IMR-90 (cell line): ENCODE results near the gene HYAL3. TPM values are rescaled to one million over a fixed set of nuclear protein-coding genes. Genes with fewer than 3 reads are reported as not detected.

Experiments used
- ATAC-seq: fragments of 200-7000 bp; cut with Tn5 transposase; 2 replicates; pipeline ENCODE4 v1.9.1; 2020; ENCODE audit warnings: low read depth, mild to moderate bottlenecking, moderate library complexity
- BruUV-seq: library from RNA; stranded (reverse); fragments of 400-500 nt; replicated peaks from 2 replicates; lab custom pipeline; 2021; lab: Mats Ljungman, UMichigan
- CTCF ChIA-PET: fragments of 300-600 bp; formaldehyde crosslinking; extraction: SDS; loops from one replicate; lab custom pipeline; 2021; ENCODE audit warnings: antibody characterized with exemption; lab: Yijun Ruan, JAX
- POLR2A ChIA-PET: fragments of 300-600 bp; sonication (Branson Sonifier 250); formaldehyde crosslinking; loops from one replicate; lab custom pipeline; 2022; ENCODE audit warnings: antibody characterized with exemption; ENCODE audit not compliant: unreplicated experiment; lab: Charles Lee
- DNase-seq: peaks from one replicate; pipeline ENCODE4 v3.0.0; 2013
- H2AFZ ChIP-seq: replicated peaks from 2 replicates; pipeline ENCODE3; 2013; ENCODE audit warnings: low read length, mild to moderate bottlenecking; ENCODE audit not compliant: poor library complexity
- H2AK5ac ChIP-seq: 2 replicates; pipeline ENCODE4 v1.6.1; 2013; ENCODE audit warnings: low read depth, low read length, inconsistent platforms
- H2AK9ac ChIP-seq: replicated peaks from 2 replicates; pipeline ENCODE3; 2013; ENCODE audit warnings: mild to moderate bottlenecking, low read depth, low read length, moderate library complexity; ENCODE audit not compliant: poor library complexity
- H2BK120ac ChIP-seq: 2 replicates; pipeline ENCODE4 v1.6.1; 2013; ENCODE audit warnings: low read depth, low read length, inconsistent platforms
- H2BK15ac ChIP-seq: 3 replicates; pipeline ENCODE4 v1.6.1; 2013; ENCODE audit warnings: low read depth, low read length, inconsistent platforms
- H2BK20ac ChIP-seq: 2 replicates; pipeline ENCODE4 v1.6.1; 2013; ENCODE audit warnings: low read depth, mild to moderate bottlenecking, inconsistent platforms, low read length, moderate library complexity
- H2BK5ac ChIP-seq: 2 replicates; pipeline ENCODE4 v1.6.1; 2013; ENCODE audit warnings: mild to moderate bottlenecking, low read depth, low read length, inconsistent platforms; ENCODE audit not compliant: poor library complexity, severe bottlenecking
- H3K14ac ChIP-seq: replicated peaks from 2 replicates; pipeline ENCODE4 v1.6.1; 2013; ENCODE audit warnings: low read depth, low read length, inconsistent platforms
- H3K18ac ChIP-seq: 2 replicates; pipeline ENCODE4 v1.6.1; 2013; ENCODE audit warnings: low read depth, low read length, control low read depth
- H3K23ac ChIP-seq: 2 replicates; pipeline ENCODE4 v1.6.1; 2013; ENCODE audit warnings: low read depth, low read length, inconsistent platforms
- H3K27ac ChIP-seq: 2 replicates; pipeline ENCODE4 v1.5.1; 2013; ENCODE audit warnings: mild to moderate bottlenecking, control low read depth, low read length; ENCODE audit not compliant: insufficient read depth
- H3K27me3 ChIP-seq: 2 replicates; pipeline ENCODE4 v1.6.1; 2013; ENCODE audit warnings: low read length; ENCODE audit not compliant: control insufficient read depth, insufficient read depth
- H3K36me3 ChIP-seq: 2 replicates; pipeline ENCODE4 v1.6.1; 2013; ENCODE audit warnings: low read length, mixed read lengths; ENCODE audit not compliant: control insufficient read depth, insufficient read depth
- H3K4ac ChIP-seq: 2 replicates; pipeline ENCODE4 v1.6.1; 2013; ENCODE audit warnings: low read depth, low read length, inconsistent platforms
- H3K4me1 ChIP-seq: 2 replicates; pipeline ENCODE4 v1.6.1; 2013; ENCODE audit warnings: low read length, mixed read lengths; ENCODE audit not compliant: control insufficient read depth, insufficient read depth
- H3K4me2 ChIP-seq: 2 replicates; pipeline ENCODE4 v1.6.1; 2013; ENCODE audit warnings: low read depth, mild to moderate bottlenecking, control low read depth, low read length, moderate library complexity
- H3K4me3 ChIP-seq: 2 replicates; pipeline ENCODE4 v1.5.1; 2013; ENCODE audit warnings: low read depth, mild to moderate bottlenecking, control low read depth, low read length, moderate library complexity; ENCODE audit not compliant: insufficient read depth
- H3K56ac ChIP-seq: 2 replicates; pipeline ENCODE4 v1.6.1; 2013; ENCODE audit warnings: low read length, inconsistent platforms; ENCODE audit not compliant: insufficient read depth; ENCODE audit errors: extremely low read depth
- H3K79me1 ChIP-seq, 2 experiments: 2 replicates each; pipeline ENCODE4 v1.6.1; 2013; ENCODE audit warnings: low read length in 2 of 2, inconsistent platforms in 1 of 2, low read depth in 1 of 2
- H3K9ac ChIP-seq: 2 replicates; pipeline ENCODE4 v1.6.1; 2013; ENCODE audit warnings: low read depth, low read length, control low read depth
- H3K9me1 ChIP-seq: 2 replicates; pipeline ENCODE4 v1.6.1; 2013; ENCODE audit warnings: low read length, inconsistent platforms; ENCODE audit not compliant: insufficient read depth
- H3K9me3 ChIP-seq: 2 replicates; pipeline ENCODE4 v1.6.1; 2013; ENCODE audit warnings: low read length; ENCODE audit not compliant: control insufficient read depth, insufficient read depth
- H4K20me1 ChIP-seq: 2 replicates; pipeline ENCODE4 v1.6.1; 2013; ENCODE audit warnings: low read length, inconsistent platforms; ENCODE audit not compliant: insufficient read depth
- H4K5ac ChIP-seq: 2 replicates; pipeline ENCODE4 v1.6.1; 2013; ENCODE audit warnings: mild to moderate bottlenecking, low read depth, low read length, control low read depth
- H4K8ac ChIP-seq, 2 experiments: 2 replicates each; pipeline ENCODE4 v1.6.1; 2013; ENCODE audit warnings: low read depth in 2 of 2, low read length in 2 of 2, control low read depth in 1 of 2, inconsistent platforms in 1 of 2
- H4K91ac ChIP-seq: 2 replicates; pipeline ENCODE4 v1.6.1; 2013; ENCODE audit warnings: low read depth, low read length, inconsistent platforms; ENCODE audit not compliant: insufficient read depth
- BHLHE40 ChIP-seq: fragments of 150-350 bp; IDR thresholded peaks from 2 replicates; pipeline ENCODE4 v1.6.1; 2016; ENCODE audit warnings: mild to moderate bottlenecking, low read depth, low read length
- CTCF ChIP-seq: conservative IDR thresholded peaks from 2 replicates; pipeline ENCODE4 v1.5.1; 2012; ENCODE audit warnings: mild to moderate bottlenecking, low read depth, low read length, improper control_type of control experiment
- ELK1 ChIP-seq: fragments of 150-350 bp; IDR thresholded peaks from 2 replicates; pipeline ENCODE4 v1.6.1; 2016; ENCODE audit warnings: low read depth, mild to moderate bottlenecking, low read length, moderate library complexity, borderline replicate concordance
- MAZ ChIP-seq: IDR thresholded peaks from 2 replicates; pipeline ENCODE4 v1.6.1; 2012; ENCODE audit warnings: low read depth, mild to moderate bottlenecking, low read length, improper control_type of control experiment, moderate library complexity, borderline replicate concordance
- RAD21 ChIP-seq: IDR thresholded peaks from 2 replicates; pipeline ENCODE4 v1.6.1; 2012; ENCODE audit warnings: low read length, improper control_type of control experiment
- RCOR1 ChIP-seq: IDR thresholded peaks from 2 replicates; pipeline ENCODE4 v1.6.1; 2012; ENCODE audit warnings: mild to moderate bottlenecking, low read length, improper control_type of control experiment; ENCODE audit not compliant: insufficient replicate concordance
- RFX5 ChIP-seq: IDR thresholded peaks from 2 replicates; pipeline ENCODE4 v1.8.0; 2012; ENCODE audit warnings: low read depth, mild to moderate bottlenecking, low read length, moderate library complexity
- SMC3 ChIP-seq: fragments of 150-350 bp; IDR thresholded peaks from 2 replicates; pipeline ENCODE4 v1.6.1; 2016; ENCODE audit warnings: low read depth, mild to moderate bottlenecking, antibody characterized with exemption, low read length, moderate library complexity
- USF2 ChIP-seq: fragments of 150-350 bp; IDR thresholded peaks from 2 replicates; pipeline ENCODE4 v1.6.1; 2017; ENCODE audit warnings: mild to moderate bottlenecking, antibody characterized with exemption, low read length, low read depth
- WGBS, 2 experiments: methylation state at CpG; one replicate each; pipeline versions ENCODE4 v1.1.5 to v1.1.7; 2013; ENCODE audit warnings: missing lambda C conversion rate in 2 of 2; ENCODE audit not compliant: insufficient read length in 1 of 2; ENCODE audit errors: extremely low coverage in 2 of 2; 5-methylcytosine and 5-hydroxymethylcytosine counted together
- dilution Hi-C: fragments of 300-500 bp; cut with HindIII; formaldehyde crosslinking; loops from one replicate; pipeline ENCODE4 v1.14.3; 2018; ENCODE audit warnings: low sequenced_read_pairs; ENCODE audit not compliant: unreplicated experiment
- in situ Hi-C: fragments of 300-500 bp; cut with MboI; formaldehyde crosslinking; loops from 3 replicates; pipeline ENCODE4 v1.14.3; 2019; ENCODE audit warnings: low sequenced_read_pairs, inconsistent platforms, mixed read lengths
- intact Hi-C: fragments of 100-400 bp; cut with micrococcal nuclease; formaldehyde crosslinking; loops from 2 replicates; pipeline ENCODE4 v1.10.0; 2022
- polyA plus RNA-seq, 3 experiments: library from polyadenylated mRNA; depleted of rRNA; stranded (reverse); fragments of >200 nt; gene quantifications; 2 replicates each; pipeline ENCODE4 v1.2.3, GENCODE V29; 2012; ENCODE audit warnings: low replicate concordance in 1 of 3
- total RNA-seq: library from RNA; depleted of rRNA; stranded (reverse); fragments of >200 nt; gene quantifications from 2 replicates; pipeline ENCODE4 v1.2.3, GENCODE V29; 2012

The HYAL3 gene
- total and polyA plus RNA-seq, 2 of the 4 experiments (the other 2 are of a cell fraction) = 2.7 to 5.7 TPM

- H3K27me3 ChIP-seq = no peaks in the 10 kb centered on the region
- peak overlapping the region; percentile 86 for H3K27ac ChIP-seq
- H3K9me1 ChIP-seq = peaks cover 15% of the 10 kb centered on the region; the same call in 1 of the 2 replicates
- H4K20me1 ChIP-seq = peaks cover 86% of the 10 kb centered on the region
- H3K14ac ChIP-seq = peak overlapping the region; percentile 80
- peak overlapping the region; percentile 61 for H3K9ac ChIP-seq
- in situ Hi-C loops = no loop called here
- 0% methylated on average over 3 of the region's 25 CpGs; no CpG with 5 or more reads in 1 of the 2 experiments for WGBS, 2 experiments
- ChIA-PET POLR2A (interaction anchor here (0.6 to 1.0 kb wide), 2 partner anchors 10 to 64 kb away, joined by 3 to 6 read pairs; partner anchors contain the start of gene GNAI2), CTCF (interaction anchor here (0.6 to 1.1 kb wide), 10 partner anchors 9 to 135 kb away, joined by 3 to 8 read pairs (median 5); partner anchors contain the start of genes GNAI2 and SEMA3B)
- peak overlapping the region; percentile 85 for H4K91ac ChIP-seq
- no peaks in the 10 kb centered on the region for H3K9me3 ChIP-seq
- H3K18ac ChIP-seq = no peak overlapping the region; the same call in 1 of the 2 replicates
- BruUV-seq = no TSS peak
- peaks cover 9 to 87% of the 10 kb centered on the region in 2 experiments for H3K79me1 ChIP-seq
- H2AFZ ChIP-seq = peak overlapping the region; percentile 86
- dilution Hi-C loops = no loop called here
- H2BK15ac ChIP-seq = peak overlapping the region; percentile 14; the same call in 1 of the 3 replicates
- intact Hi-C loops = loop anchor here (1.0 kb wide), 1 partner anchor 19 kb away; no protein-coding TSS in a partner anchor
- TF ChIP-seq RAD21 (peak; percentile 75), MAZ (peak; percentile 80), BHLHE40 (peak; percentile 82), RFX5 (no peak), CTCF (peak; percentile 97), RCOR1 (no peak), USF2 (no peak), SMC3 (peak; percentile 88), ELK1 (no peak)
- peak overlapping the region; percentile 8 for H2BK20ac ChIP-seq
- H3K4ac ChIP-seq = peak overlapping the region; percentile 91
- H4K5ac ChIP-seq = peak overlapping the region; percentile 60
- H4K8ac ChIP-seq = peak overlapping the region; percentile 90 to 98
- H2AK5ac ChIP-seq = peak overlapping the region; percentile 98
- peak overlapping the region; percentile 72 for H3K4me2 ChIP-seq
- peaks cover 68% of the 10 kb centered on the region for H3K4me1 ChIP-seq
- peaks cover 22% of the 10 kb centered on the region for H3K36me3 ChIP-seq
- peak overlapping the region; percentile 65; the same call in 1 of the 2 replicates for H3K56ac ChIP-seq
- ATAC-seq (peak; percentile 90), DNase-seq (peak; percentile 78)
- peak overlapping the region; percentile 57; the same call in 1 of the 2 replicates for H3K23ac ChIP-seq
- H3K4me3 ChIP-seq = peak overlapping the region; percentile 19
- peak overlapping the region; percentile 17 for H2BK120ac ChIP-seq
- peak overlapping the region; percentile 81 for H2BK5ac ChIP-seq
- H2AK9ac ChIP-seq = peak overlapping the region; percentile 98
Measured at GRCh38 chr3:50245831-50246516, 53.2 kb downstream of the HYAL3 start.
